Measurements from ENCODE around the gene JAKMIP1.
A peak's percentile ranks its signal among the peaks of the same experiment; 100 is the strongest.
"Not testable (repeated sequence)": the region's sequence is repeated elsewhere in the genome, so short reads cannot be mapped to it uniquely, and the experiment has no call there.

The JAKMIP1 gene

DNA sequence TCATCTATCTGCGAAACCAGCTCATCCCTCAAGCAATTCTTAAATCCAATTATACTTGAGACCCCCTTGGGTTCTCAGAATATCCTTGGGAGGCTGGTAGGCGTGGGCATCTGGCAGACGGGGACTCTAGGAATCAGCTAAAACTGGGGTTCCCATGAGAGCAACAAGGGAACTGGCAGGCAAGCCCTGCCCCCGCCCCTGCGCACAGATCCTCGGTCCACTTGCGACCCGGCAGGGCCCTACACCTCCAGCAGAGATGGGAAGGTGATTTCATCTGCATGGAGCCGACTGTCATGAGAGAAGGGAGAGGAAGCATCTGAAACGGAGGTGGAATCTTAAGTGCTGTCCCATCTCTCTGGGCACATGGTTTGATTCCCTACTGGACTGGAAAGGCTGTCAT is 172.2 kb downstream of the JAKMIP1 start:
- DNase-seq, result no peak

DNA sequence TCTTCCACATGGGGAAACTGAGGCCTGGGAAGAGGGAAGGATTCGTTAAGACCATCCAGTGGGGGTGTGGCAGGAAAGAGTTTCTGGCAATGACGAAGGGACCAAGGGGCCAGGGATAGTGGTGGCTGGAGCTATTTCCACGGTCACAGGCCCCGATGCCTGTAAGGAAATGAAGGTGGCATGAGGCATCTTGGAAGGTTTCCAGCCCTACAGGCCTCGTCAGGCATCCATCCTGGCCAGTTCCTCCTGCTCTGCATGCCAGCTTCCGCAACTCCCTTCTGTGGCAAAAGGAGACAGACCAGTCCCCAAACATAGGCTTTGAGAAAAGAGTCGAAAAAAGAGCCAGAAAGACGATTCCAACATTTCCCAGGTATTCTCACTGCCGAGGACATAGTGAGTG is 173.0 kb downstream of the JAKMIP1 start:
- DNase-seq, result no peak

DNA sequence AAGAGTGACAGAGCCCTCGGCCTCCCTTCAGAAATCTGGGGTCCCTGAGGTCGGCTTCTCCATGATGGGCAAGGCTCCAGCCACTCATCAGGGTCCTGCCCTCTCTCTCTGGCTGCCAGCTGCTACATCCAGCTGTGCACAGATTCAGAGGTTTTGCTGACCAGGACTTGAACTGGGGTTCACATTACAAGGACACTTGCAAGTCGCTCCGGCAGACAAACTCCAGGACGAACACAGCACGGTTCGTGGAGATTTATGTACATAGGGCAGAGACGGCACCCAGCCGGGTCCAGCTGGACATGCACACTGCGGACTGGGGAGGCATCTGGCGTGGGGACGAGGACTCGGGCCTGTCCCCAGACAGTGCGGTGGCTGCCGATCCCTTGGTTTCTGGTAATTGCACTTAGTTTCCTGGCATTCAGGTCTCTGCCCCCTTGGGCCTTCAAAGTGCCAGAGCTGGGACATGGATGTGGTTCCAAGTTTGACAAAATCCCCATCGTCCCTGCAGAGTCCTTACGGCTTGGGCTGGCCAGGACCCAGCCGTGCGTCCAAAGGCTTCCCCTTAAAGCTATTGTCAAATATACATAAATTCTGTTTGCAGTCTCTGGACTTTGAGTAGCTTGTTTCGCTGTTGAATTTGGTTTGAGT is 175.9 kb downstream of the JAKMIP1 start:
- DNase-seq, result no peak

DNA sequence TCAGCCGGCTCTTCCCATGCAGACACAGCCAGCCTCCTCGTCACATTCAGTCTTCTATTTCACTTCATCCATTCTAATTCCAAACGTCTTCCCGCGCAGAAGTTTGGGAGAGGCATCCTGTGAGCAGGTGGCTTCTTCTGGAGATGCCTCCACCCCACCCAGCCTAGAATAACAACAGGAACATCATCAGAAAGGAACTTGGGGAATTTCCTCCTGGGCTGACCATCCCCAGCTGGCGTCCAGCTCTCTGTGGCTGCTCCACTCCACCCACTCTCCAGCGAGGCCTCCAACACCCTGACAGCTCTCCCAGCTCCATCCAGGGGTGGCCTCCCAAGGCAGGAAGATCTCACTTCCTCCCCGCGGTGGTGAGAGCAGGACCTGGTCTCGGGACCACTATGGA is 176.6 kb downstream of the JAKMIP1 start:
- DNase-seq, result no peak

DNA sequence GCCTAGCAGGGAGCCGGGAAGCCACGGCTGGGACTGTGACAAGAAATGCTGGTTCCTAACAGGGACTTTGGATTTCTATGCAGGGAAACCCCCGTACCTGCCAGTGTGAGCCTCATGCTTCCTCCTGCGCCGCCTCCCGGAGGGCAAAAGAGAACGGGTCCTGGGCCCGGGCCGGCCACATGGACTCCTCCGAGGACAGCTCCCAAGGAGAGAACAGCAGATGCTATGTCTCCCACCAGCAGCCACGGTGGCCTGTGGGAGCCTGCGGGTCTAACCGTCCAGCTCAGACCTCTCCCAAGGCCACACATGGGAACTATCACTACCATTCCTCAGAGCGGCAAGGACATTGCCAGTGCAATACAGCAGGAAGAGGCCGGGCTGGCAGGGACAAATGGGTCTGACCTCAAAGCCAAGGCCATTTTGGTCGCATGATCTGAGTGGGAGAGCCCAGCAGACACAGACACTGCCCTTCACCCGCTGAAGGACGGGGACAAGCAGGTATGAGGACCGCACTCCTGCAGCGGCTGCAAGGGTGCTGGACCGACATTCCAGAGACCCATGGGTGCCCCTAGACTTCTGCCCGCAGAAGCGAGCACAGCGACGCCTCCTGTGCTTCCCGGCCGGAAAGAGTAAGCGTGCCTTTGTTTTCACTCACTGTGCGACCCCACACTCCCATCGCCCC is 177.6 kb downstream of the JAKMIP1 start:
- no peak for DNase-seq

DNA sequence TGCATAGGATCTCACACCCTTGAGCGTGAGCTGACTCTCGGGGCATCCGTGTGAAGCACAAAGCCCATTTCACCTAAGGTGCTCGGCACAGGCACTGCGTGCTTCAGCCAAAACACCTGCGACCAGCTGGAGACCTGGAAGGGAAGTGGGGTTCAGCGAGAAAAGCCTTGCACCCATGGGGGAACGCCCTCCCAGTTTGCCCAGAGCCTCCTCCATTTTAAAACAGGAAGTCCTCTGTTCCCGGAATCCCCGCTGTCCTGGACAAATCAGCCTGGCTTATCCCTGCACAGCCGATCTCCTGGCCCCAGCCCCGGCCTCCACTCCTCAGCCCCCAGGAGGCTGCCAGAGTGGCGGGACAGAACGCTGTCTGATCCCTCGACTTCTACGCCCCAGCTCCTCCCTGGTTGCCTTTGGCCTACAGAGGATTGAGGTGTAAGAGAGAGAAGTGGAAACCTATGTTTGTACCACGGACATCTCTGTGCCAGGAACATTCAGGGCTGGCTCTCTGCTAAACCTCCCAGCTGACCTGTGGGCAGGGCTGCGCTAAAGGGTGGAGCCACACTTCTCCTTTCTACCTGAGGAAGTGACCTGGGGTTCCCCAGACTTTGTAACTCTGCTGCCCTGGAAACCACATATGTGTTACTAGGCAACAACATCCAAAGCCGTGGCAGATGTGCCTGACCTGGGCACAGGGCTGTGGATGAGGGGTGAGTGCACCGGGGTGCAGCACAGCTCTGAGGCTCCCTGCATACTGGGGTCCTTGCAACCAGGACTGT is 178.3 kb downstream of the JAKMIP1 start:
- DNase-seq, result no peak

DNA sequence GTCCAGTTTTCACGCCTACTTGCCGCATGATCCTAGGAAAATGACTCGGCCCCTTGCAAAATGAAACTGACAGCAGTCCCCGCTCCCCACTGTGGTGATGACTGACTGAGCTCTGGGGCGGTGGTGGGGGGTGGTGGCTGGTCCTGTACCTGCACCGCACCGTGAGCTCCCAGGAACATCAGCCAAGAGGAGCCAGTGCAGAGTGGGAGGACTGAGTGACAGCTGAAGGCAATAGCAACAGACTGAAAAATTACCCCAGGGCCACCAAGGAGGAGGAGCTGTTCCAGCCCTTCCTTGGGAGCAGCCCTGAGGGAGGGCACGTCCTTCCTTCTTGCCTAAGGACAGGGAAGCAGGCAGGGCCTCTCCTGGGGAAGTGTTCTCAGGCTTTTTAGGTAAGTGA is 179.7 kb downstream of the JAKMIP1 start:
- DNase-seq, result no peak

DNA sequence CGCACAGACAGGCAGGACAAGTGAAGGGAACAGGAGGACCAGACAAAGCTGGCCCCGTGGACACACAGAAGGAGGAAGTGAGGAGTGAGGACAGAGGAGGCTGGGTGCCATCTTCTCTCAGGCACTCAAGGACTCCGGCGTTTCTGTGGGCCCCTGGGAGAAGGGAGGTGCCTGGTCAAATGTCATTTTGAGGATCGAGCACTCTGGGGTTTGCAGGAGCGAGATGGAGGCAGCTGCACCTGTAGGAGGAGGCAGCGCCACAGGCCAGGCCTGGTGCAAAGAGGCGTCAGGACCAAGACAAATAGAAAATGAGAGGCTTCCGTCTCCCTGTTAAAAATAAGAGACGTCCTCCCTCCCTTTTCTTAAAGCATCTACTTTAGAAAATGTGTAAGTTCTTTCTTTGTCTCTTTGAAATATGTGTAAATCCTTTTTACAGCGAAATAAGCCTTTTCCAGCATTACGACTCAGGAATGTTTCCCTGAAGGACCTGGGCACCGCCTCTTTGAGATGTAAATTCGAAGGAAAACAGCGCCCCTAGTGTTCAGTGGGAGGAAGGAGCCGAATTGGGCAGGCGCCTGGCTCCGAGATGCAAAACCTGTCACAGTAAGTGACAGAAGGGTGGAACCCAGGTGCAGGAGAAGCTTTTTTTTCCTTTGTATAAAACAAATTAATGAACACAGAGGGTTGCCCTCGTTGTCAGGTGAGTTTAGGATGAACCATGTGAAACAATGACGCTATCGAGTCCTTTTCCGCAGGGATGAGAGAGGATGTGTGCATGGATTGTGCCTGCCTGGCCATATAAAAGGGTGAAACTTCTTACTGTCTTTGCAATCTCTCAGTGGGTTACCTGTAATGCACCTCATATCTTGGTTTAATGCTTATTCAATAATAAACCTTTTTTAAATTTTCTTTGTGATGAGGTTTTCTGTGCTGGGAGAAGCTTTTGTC is 180.8 kb downstream of the JAKMIP1 start:
- DNase-seq, result no peak

DNA sequence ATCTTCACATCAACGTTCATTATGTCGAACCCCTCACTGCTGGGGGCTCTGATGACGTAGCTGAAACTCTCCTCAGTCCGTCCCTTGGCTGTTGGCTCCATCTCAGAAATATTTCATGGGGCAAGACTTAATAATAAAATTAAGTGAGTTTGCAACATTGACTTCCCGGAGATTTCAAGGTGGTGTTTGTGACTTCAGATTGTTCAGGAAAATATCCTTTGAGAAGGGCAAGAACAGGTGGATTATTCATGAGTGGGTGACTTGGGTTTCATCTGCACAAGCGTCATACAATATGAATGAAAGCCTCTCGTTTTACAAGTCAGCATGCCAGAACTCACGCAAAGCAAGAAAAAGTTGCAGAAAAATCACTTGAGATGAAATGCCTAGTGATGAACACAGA is 182.0 kb downstream of the JAKMIP1 start, which contains the start of gene C4orf50:
TSS of gene C4orf50 (minus strand) at position 101 of the 400 bp plus-strand sequence.
- no peak for DNase-seq

DNA sequence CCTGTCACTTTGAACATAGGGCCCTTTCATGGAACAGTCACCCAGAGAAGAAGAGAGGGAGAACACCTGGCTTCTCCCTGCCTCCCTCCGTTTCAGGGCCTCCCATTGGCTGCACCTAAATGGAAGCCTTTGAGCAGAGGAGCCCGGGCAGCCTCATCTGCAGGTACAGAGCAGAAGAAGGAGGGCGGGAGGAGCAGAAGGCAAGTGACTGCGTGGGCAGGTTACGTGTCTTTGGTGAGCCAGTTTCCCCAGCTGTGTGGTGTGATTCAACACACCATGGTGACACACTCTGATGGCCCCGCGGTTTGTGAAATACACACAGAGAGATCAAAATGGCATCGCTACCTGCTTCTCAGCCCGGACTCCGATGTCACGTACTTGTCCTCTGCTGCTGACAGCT is 182.5 kb downstream of the JAKMIP1 start:
- no peak for DNase-seq

DNA sequence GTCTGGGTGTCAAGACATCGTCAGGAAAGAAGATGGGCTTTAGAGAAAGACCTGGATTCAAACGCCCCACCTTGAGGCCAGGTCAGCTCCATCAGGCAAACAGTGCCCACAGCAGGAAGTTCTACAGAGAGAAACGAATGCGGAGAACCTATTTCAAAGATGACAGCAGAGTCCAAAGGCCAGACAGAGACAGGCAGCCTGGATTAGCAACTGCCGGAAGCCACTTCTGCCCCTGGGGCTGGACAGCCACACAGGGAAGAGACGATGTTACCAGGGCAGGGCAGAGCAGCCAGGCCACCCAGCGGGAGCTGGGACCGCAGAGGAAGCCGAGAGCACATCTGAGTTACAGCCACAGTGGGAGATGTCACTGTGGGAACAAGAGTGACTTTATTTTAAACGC is 183.3 kb downstream of the JAKMIP1 start:
- DNase-seq, result no peak

DNA sequence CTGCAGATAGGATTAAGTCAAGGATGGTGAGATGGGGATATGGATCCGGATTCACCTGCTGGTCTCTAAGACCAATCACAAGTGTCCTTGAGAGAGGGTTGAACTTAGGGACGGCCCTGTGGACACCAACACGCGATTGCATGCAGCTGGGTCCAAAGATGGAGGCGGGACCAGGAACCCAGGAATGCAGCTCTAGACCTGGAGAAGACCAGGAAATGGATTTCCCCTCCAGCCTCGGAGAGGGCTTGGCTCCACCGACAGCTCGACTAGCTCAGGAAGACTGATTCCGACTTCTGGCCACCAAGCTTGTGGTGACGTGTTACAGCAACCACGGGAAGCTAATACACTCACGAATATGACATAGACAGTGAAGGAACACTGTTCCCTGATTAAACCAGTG is 186.8 kb downstream of the JAKMIP1 start:
- DNase-seq, result no peak

DNA sequence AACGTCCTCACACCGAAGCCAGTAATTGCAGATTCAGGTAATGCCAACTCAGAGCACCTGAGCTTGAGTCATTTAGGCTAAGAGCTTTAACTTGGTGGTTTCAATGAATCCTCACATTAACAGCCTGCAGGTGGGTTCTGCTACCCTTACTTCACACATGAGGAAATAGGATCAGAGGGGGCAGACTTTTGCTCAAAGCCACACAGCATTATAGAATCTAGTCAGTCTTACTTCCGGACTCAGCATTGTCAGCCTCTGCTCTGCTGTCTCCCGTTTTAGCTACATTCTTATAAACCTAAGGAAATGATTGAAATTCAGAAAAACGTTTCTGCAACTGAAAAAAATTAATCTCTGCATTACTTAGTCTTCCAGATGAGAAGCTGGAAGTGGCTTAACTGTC is 188.1 kb downstream of the JAKMIP1 start:
- DNase-seq, result no peak

DNA sequence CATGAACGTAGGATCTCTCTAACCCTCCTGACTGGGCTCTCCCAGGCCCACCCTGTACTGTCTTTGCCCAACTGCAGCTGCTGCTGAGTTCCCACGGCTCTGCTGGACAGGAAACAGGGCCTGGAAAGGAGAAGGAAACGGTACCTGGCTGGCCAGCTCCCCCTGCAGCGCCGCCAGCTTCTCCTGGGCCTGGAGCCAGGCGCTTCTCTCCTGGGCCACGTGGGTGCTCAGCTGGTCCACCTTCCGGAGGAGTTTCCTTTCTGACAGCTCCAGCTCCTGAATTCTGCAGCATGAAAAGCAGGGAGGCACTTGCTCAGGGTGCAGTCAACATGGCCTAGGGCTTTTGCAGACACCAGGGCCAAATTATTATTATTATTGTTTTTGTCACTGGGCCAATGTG is 188.7 kb downstream of the JAKMIP1 start:
- peak; percentile 23 for DNase-seq

DNA sequence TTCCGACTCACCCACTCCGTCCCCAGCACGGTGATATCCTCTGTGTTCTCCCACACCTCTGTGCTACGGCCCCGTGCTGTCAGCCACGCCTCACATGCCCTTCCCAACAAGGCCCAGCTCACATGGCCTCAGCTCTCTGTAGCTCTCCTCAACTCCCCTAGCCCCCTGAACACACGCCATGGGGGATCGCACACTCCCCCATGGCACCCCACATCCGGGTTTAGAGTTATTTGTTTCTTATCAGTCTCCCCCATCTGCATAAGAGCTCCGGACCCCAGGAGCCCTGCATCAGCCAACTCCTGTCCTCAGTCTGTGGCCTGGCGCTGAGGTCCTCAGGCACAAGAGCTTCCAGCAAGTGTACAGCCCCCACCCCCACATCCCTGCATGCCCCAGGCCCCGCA is 189.1 kb downstream of the JAKMIP1 start:
- DNase-seq, result no peak

DNA sequence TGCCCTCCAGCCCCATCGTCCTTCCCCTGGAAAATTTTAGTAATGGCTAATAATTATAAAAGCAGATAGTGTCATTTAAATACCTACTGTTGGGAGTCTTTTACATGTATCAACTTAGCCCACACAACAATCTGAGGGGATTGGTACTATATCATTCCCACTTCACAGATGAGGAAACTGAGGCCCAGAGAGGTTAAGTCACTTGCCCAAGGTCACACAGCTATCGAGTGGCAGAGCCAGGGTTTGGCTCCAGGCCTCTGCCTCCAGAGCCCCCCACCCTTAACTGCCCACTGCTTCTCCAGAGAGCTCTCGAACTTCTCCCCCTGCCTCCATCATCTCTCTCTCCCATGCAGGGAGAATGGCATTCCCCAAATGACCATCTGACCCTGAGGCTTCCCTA is 189.6 kb downstream of the JAKMIP1 start:
- no peak for DNase-seq

DNA sequence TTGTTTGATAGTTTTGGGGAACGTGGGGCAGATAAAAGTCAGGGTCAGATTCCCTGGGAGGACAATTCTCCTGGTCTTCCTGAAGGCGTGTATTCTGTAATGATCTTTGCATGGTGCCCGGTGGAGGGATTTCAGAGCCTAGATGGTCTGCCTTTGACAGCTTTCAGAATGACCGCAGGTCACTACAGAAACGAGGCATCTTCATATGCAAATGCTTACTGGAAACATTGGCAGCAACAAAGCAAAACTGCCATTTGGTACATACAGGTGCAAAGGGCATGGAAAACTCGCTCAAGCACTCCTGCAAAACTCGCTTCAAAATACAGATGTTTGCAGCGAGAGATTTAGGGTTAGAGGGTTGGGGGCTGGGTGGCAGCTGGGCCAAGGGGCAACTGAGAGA is 190.9 kb downstream of the JAKMIP1 start:
- DNase-seq, result no peak

DNA sequence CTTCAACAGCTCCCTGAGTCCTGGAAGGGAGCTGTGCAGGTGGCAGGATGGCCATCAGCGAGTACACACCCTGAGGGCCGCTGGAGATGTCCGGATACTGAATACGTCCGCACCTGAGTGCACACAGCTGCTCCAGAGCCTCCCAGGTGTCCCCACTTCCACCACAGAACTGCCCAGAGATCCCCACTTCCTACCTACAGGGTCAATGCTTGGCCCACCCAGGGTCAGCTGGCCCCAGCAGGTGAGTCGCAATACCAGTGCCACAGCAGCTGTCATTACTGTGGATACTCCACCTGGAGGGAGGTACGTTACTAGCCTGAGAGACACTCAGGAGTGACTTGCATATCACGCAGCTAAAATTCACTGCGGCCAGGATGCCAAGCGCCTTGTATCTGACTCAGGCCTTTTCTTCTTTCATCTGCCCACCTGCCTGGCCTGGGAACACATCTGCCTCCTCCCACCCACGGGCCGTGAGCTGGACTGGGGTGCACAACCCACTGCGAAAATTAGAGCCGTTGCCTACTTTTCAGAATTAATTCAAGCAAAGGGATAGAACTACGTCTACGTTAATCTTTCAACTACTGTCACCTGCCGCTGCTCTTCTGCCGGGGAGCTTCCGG is 191.5 kb downstream of the JAKMIP1 start:
- no peak for DNase-seq

DNA sequence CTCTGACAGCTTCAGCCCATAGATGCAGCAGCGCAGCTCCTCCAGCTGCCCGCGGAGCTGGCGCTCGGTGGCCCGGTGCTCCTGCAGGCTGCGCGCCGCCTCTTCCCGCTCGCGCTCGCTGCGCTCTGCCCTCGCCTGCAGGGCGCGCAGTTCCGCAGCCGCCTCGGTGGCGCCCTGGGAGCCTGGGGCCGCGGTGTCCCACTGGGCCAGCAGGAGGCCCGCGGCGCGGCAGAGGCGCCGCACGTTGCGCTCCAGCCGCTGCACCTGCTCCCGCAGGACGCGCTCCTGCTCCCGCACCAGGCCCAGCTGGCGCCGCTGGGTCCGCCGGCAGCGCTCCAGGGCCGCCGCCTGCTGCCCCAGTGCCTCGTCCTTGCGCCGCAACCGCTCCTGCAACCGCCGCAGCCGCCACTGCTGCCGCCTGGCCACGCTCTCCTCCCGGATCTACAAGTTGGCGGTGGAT is 192.2 kb downstream of the JAKMIP1 start:
- no peak for DNase-seq

DNA sequence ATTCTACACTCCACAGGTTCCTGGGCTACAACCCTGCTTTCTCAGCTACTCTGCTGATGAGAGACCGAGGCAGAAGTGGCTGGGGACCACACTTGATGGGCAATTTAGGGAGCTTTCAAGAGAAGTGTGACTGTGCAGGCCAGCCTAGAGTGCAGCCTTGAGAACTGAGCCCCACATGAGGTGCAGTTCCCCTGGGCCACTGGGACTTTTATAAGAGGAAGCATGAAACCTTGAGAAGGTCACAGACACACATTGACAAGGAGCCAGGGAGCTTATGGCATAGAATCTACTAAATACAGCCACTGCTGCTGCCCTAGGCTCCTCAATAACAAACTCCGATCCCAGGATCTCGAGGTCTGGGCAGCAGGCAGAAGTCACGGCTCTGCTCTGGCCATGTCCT is 195.2 kb downstream of the JAKMIP1 start:
- no peak for DNase-seq

DNA sequence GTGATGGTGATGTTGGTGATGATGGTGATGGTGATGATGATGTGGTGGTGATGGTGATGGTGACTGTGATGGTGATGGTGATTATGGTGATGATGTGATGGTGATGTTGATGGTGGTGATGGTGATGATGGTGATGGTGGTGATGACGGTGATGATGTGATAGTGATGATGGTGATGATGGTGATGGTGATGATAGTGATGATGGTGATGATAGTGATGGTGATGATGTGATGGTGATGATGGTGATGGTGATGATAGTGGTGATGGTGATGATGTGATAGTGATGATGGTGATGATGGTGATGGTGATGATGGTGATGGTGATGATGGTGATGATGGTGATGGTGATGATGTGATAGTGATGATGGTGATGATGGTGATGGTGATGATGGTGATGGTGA is 196.9 kb downstream of the JAKMIP1 start:
- not testable (repeated sequence) for DNase-seq

DNA sequence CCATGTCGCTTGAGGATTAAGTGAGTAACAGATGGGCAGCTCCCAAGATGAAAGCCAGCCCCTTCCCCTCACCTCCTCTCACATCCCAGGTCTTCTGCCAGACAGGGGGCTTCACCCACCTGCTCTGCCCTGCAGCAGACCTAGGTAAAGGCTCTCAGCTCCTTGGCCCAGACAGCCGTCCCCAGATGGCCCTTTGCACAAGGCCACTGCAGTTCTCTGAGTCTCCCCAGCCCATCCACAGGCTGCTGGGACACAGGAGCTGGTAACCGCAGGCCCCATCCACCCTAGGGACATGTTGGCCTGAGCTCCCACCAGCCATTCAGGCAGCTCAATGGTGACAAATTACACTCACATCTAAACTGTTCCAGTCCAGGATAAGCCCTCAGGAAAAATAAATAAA is 197.4 kb downstream of the JAKMIP1 start:
- no peak for DNase-seq

DNA sequence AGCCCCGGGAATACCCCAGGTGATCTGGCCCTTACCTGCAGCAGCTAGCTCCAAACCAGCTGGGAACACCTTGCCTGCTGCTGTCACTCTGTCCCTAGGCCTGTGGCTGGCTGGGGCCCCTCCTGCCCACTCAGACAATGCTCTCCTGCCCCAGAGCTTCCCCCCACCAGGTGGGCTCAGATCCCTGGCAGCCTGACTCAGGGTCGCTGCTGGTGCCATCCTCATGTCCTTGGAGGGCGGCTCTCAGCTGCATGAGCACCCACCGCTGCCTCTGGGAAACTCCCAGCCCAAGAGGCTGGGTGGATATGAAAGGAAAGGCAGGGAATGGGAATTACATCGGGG is 197.9 kb downstream of the JAKMIP1 start:
- DNase-seq, result no peak
